Suprapubic skin (tissue), 3 donors: ENCODE results near the gene CCNL2.

Source experiments
- POLR2A ChIP-seq, 2 donors: fragments of 450-650 bp; IDR thresholded peaks; one replicate each; pipeline ENCODE4 v1.6.1; 2017; ENCODE audit warnings: antibody characterized with exemption in 2 of 2, mild to moderate bottlenecking in 2 of 2, moderate library complexity in 2 of 2
- TF ChIP-seq, protein P1 (sequence below), 2 donors: fragments of 200-600 bp in 1 of 2; fragments of 450-650 bp in 1 of 2; sonication (generic) in 1 of 2; IDR thresholded peaks; one replicate each; pipeline ENCODE4 v1.5.1; 2016 to 2019; ENCODE audit warnings: antibody characterized with exemption in 2 of 2, mild to moderate bottlenecking in 1 of 2, moderate library complexity in 1 of 2

DNA sequence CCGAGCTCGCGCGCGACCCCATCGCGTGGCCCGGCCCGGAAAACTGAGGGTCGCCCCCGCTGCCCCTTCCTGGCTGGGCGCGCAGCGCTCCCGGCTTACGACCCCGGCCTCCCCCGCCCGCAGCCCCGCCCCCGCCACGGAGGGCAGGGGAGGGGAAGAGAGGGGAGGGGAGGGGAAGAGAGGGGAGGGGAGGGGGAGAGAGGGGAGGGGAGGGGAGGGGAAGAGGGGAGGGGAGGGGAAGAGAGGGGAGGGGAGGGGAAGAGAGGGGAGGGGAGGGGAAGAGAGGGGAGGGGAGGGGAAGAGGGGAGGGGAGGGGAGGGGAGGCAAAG is 28.6 kb upstream of the CCNL2 start:
- no peak for TF ChIP-seq POLR2A (IDR thresholded peaks at IDR 0.05)
- TF ChIP-seq, protein P1, sequence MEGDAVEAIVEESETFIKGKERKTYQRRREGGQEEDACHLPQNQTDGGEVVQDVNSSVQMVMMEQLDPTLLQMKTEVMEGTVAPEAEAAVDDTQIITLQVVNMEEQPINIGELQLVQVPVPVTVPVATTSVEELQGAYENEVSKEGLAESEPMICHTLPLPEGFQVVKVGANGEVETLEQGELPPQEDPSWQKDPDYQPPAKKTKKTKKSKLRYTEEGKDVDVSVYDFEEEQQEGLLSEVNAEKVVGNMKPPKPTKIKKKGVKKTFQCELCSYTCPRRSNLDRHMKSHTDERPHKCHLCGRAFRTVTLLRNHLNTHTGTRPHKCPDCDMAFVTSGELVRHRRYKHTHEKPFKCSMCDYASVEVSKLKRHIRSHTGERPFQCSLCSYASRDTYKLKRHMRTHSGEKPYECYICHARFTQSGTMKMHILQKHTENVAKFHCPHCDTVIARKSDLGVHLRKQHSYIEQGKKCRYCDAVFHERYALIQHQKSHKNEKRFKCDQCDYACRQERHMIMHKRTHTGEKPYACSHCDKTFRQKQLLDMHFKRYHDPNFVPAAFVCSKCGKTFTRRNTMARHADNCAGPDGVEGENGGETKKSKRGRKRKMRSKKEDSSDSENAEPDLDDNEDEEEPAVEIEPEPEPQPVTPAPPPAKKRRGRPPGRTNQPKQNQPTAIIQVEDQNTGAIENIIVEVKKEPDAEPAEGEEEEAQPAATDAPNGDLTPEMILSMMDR (IDR thresholded peaks at IDR 0.05): no peak
